ENCODE data around the gene WWOX. TPM values are rescaled to one million over a fixed set of nuclear protein-coding genes. Genes with fewer than 3 reads are reported as not detected.

Gene WWOX
- total RNA-seq, 6 donors from 2014 or later, result 18.7 to 167 (median 31.0) TPM

GRCh38 chr16:78348886-78349285 is 249.4 kb downstream of the WWOX start:
- ATAC-seq (ENCODE audit: low FRiP score in 2 of 2) (no peak), DNase-seq (no peak)
- 85 to 97% methylated on average over 9 of the region's 9 CpGs for WGBS, 2 donors
- Histone ChIP-seq H3K36me3 (no peaks in the 10 kb centered on the region), H3K27ac (no peak overlapping the region), H3K27me3 (no peaks in the 10 kb centered on the region), H3K4me1 (no peaks in the 10 kb centered on the region), H3K9me3 (no peaks in the 10 kb centered on the region), H3K4me3 (no peak overlapping the region)
- no peak for TF ChIP-seq EP300 (IDR thresholded peaks at IDR 0.05)
- TF ChIP-seq CTCF (IDR thresholded peaks at IDR 0.05), result no peak
- no peak for TF ChIP-seq POLR2AphosphoS5 (IDR thresholded peaks at IDR 0.05)
- TF ChIP-seq POLR2A (IDR thresholded peaks at IDR 0.05), result no peak

GRCh38 chr16:78352184-78352583 is 252.7 kb downstream of the WWOX start:
- DNase-seq, result no peak
- 77 to 92% methylated on average over 1 of the region's 1 CpG for WGBS, 2 donors

GRCh38 chr16:78353640-78354275 is 254.3 kb downstream of the WWOX start:
- WGBS, 2 donors, result 75 to 80% methylated on average over 9 of the region's 9 CpGs
- Histone ChIP-seq H3K9me3 (no peaks in the 10 kb centered on the region), H3K4me3 (no peak overlapping the region), H3K4me1 (no peaks in the 10 kb centered on the region), H3K27ac (no peak overlapping the region), H3K36me3 (no peaks in the 10 kb centered on the region), H3K27me3 (no peaks in the 10 kb centered on the region)
- no peak for DNase-seq
- TF ChIP-seq EP300 (IDR thresholded peaks at IDR 0.05), result no peak
- TF ChIP-seq POLR2AphosphoS5 (IDR thresholded peaks at IDR 0.05), result no peak
- TF ChIP-seq POLR2A (IDR thresholded peaks at IDR 0.05), result no peak
- TF ChIP-seq CTCF (IDR thresholded peaks at IDR 0.05), result no peak
- ATAC-seq (ENCODE audit: low FRiP score in 2 of 2), result no peak

More at GRCh38 chr16:78352184-78352583, 252.7 kb downstream of the WWOX start:
- Histone ChIP-seq H3K4me1 (no peaks in the 10 kb centered on the region), H3K4me3 (no peak overlapping the region), H3K9me3 (no peaks in the 10 kb centered on the region), H3K36me3 (no peaks in the 10 kb centered on the region), H3K27ac (no peak overlapping the region), H3K27me3 (no peaks in the 10 kb centered on the region)
- ATAC-seq (ENCODE audit: low FRiP score in 2 of 2), result no peak
- TF ChIP-seq POLR2AphosphoS5 (IDR thresholded peaks at IDR 0.05) (no peak), POLR2A (IDR thresholded peaks at IDR 0.05) (no peak), EP300 (IDR thresholded peaks at IDR 0.05) (no peak), CTCF (IDR thresholded peaks at IDR 0.05) (no peak)

- H3K27me3 ChIP-seq, result no peaks in the 10 kb centered on the region
- no peak for TF ChIP-seq EP300 (IDR thresholded peaks at IDR 0.05)
- no peak for TF ChIP-seq CTCF (IDR thresholded peaks at IDR 0.05)
- TF ChIP-seq POLR2AphosphoS5 (IDR thresholded peaks at IDR 0.05), result no peak
- no peak for TF ChIP-seq POLR2A (IDR thresholded peaks at IDR 0.05)
- ATAC-seq (ENCODE audit: low FRiP score in 2 of 2) (no peak), DNase-seq (no peak)
- no peak overlapping the region for H3K27ac ChIP-seq
- H3K9me3 ChIP-seq, result no peaks in the 10 kb centered on the region
- no peaks in the 10 kb centered on the region for H3K36me3 ChIP-seq
- no peak overlapping the region for H3K4me3 ChIP-seq
- H3K4me1 ChIP-seq, result no peaks in the 10 kb centered on the region
- 71 to 75% methylated on average over 6 of the region's 6 CpGs for WGBS, 2 donors
Observed at GRCh38 chr16:78362524-78363135, 263.2 kb downstream of the WWOX start.
